ENCODE results near the gene COX6A2.

GRCh38 chr16:31414706-31415105, 13.5 kb downstream of the COX6A2 start:
- TF ChIP-seq, protein P1, sequence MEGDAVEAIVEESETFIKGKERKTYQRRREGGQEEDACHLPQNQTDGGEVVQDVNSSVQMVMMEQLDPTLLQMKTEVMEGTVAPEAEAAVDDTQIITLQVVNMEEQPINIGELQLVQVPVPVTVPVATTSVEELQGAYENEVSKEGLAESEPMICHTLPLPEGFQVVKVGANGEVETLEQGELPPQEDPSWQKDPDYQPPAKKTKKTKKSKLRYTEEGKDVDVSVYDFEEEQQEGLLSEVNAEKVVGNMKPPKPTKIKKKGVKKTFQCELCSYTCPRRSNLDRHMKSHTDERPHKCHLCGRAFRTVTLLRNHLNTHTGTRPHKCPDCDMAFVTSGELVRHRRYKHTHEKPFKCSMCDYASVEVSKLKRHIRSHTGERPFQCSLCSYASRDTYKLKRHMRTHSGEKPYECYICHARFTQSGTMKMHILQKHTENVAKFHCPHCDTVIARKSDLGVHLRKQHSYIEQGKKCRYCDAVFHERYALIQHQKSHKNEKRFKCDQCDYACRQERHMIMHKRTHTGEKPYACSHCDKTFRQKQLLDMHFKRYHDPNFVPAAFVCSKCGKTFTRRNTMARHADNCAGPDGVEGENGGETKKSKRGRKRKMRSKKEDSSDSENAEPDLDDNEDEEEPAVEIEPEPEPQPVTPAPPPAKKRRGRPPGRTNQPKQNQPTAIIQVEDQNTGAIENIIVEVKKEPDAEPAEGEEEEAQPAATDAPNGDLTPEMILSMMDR (conservative IDR thresholded peaks at IDR 0.05) = no peak
- TF ChIP-seq ZFX (IDR thresholded peaks at IDR 0.05) = no peak
